Caki2 (cell line): Measurements from ENCODE around the gene TBC1D22A. TPM values are rescaled to one million over a fixed set of nuclear protein-coding genes. Genes with fewer than 3 reads are reported as not detected.

Source experiments
- DNase-seq: peaks from one replicate; pipeline ENCODE4 v3.0.0-alpha.2; 2015; ENCODE audit warnings: low read depth
- in situ Hi-C: cut with HindIII; loops from 2 replicates; pipeline ENCODE4 v1.10.0; 2016; ENCODE audit warnings: low sequenced_read_pairs, low pct_unique_long_range_greater_than_20kb, mixed read lengths
- total RNA-seq: library from RNA; depleted of rRNA; stranded (reverse); fragments of >200 nt; shearing (Covaris generic); gene quantifications from 2 replicates; pipeline ENCODE4 v1.2.3, GENCODE V29; 2014; ENCODE audit warnings: low replicate concordance

Gene TBC1D22A
- total RNA-seq, 1 experiment from 2014 or later = 15.0 TPM

DNA sequence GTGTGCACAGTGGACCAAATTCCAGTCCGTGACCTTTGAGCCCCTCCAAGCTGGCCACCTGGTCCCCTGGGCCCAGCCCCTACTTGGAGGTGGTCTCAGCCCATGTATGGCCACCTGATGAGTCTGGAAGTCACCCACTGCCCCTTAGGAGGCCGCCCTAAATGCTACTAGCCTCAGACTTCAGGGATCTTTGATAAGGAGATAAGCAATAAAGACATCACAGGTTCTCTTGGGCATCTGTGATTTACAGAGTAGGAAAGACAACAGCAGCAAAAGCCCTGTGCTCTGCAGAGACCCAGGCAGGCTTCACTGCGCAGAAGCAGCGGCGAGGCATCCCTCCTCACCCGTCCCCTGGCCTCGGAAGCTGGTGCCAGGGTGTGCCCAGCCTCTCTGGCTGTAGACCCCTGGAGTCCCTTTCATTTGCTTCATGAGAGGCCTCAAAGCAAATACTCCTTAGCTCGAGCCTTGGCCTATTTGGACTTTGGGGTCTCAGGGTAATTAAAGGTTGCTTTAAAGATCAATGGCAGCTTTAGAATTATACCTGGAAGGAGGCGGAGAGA is 360.1 kb downstream of the TBC1D22A start:
- in situ Hi-C loops = no loop called here
- no peak for DNase-seq

DNA sequence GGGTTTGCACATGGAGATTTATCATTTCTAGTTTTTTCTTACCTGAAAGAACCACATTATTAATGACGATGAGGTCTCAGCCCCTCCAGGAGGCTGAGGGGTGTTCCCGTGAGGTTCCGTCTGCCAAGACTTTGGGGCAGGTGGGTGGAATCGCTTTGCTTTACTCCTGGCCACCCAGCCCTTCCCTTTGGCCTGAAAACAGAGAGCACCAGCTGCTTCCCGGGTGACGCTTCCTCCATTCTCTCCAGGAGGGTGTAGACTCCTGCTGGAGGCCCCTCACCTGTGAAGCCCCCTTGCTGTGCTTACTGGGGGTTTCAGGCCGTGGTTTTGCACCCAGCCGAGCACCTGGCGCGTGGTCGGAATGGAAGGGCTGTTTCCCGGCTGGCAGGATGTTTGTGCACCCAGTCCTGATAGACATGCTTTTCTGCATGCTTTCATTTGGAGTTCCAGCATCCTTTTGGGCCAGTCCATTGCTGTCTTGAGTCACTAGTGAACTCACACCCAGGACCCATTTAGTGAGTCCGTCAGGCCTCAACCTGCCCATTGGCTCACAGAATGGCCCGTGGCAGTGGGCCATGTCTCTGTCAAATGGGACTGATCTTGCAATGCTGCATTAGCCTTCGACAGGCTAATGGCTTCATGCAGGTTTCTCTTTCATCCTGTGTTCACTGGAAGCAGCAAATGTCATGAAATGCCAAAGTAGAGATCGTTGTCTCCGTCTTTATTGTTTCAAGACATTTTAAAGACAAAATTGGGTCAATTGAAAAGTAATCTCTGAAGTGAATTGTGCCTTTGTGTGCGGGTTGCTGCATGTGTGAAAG is 360.8 kb downstream of the TBC1D22A start:
- in situ Hi-C loops = no loop called here
- DNase-seq = no peak

DNA sequence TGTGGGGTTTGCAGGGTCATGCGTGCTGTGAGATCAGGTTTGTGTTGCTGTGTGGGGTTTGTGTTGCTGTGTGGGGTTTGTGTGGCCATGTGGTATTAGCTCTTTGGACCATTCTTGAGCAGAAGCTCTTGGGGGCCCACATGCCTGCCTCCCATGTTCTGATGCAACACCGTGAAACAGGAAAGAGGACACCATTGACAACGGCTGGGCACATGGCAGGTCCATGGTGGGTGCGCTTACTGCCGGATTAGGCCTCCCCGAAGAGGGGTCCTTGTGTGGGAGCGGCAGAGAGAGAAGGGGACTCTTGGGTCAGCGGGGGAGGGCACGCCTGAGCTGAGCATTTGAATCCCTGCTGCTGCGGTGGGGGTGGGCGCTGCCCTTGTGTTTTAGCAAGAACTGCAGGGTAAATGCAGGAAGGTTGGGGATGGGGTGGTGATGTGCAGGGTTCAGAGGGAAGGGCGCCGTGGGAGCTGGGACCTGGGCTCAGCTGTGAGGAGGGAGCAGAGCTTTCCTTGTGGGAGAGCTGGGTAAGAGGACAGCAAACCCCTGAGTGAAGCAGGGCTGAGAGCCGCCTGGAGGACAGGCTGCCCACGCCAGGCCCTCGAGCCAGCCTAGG is 361.5 kb downstream of the TBC1D22A start:
- DNase-seq = no peak
- in situ Hi-C loops = no loop called here

DNA sequence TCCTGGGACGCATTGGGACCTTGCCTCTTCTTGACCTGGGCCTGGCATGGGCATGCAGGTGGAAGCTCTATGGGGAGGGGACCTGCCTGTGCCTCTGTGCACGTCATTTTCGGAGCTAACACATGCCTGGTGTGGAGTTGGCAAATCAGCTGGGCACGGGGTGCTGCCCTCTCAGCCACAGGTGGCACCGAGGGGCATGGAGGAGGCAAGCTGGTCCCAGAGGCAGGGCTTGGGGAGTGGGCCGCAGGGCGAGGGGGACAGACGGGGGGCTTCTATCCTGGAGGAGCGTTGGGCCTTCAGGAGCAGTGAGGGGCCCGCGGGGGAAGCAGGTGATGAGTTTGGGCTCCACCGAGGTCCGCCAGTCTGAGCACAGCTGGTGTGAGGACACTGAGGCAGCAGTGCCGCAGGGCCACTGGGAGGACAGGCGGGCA is 362.0 kb downstream of the TBC1D22A start:
- no peak for DNase-seq
- in situ Hi-C loops = no loop called here

DNA sequence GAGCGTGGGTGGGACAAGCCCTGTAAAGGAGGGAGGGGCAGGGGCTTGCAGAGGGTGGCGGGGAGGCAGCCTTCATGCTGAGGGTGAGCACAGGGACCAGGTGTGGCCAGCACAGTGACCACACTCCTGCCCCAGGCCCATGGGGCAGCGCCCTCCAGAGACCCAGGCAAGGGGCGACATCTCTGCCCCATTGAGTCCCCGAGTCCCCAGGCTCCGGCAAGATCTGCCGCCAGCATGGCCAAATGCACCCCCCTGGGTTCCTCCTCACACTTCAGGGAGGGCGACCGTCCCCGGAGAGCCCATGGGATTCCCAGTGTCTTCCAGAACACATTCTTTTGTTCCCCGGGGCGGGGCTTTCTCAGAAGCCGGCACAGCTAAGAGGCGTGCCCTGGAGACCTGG is 362.5 kb downstream of the TBC1D22A start:
- no peak for DNase-seq
- in situ Hi-C loops = no loop called here

DNA sequence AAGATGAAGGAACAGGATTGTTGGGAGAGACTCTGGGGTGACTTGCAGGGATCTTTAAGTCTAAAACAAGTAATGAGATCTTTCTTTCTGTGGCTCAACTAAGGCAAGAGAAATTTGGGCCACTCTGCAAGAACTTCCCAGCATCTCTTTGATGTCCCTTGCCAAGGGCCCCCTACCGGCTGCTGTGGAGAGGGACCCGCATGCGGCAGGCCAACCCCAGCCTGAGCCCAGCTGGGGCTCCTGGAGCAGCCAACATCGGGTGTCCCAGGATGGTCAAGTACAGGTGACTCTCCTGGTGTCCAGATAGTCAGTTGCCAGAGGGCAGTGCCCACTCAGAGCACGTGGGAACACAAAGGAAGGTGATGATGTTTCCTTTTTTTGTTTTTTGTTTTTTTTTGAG is 363.2 kb downstream of the TBC1D22A start:
- in situ Hi-C loops = no loop called here

DNA sequence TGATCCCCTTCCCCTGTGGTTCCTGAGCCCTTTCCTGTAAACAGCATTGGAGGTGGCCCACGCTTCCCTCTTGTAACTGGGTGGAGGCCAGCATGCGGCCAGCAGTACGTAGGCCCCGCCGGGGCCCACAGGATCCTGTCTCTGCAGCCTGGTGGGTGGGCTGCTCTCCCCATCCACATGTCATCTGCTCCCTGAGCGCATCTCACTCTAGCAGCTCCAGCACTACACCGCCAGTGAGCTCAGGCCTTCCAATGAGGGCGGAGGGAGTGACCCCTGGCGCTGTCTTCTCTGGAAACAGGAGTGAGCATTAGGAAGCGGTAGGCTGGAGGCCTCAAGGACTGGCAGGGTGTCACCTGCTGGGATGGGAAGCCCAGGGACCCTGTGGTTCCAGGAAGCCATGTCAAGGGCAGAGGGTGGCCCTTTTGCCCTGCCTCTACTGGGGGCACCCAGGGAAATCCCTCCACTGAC is 363.9 kb downstream of the TBC1D22A start:
- DNase-seq = no peak
- in situ Hi-C loops = no loop called here

More for the DNA sequence above, 363.2 kb downstream of the TBC1D22A start:
- DNase-seq = no peak

DNA sequence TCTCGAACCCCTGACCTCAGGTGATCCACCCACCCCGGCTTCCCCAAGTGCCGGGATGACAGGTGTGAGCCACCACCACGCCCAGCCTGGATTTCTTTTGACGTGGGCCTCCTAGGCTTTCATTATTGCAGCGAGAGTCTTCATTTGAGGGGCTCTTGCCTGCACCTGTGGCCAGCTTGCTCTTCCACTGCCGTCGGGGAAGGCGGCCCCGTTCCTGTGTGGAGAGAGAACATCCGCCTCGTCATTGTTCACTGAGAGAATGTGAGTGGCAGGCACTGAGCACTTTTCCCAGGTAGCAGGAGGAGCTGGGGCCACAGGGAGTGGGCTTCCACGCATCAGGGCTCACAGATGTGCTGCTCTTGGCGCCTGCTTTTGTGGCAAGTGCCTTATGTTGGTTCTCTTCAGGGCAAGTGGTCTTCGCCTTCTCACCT is 365.0 kb downstream of the TBC1D22A start:
- in situ Hi-C loops = no loop called here
- no peak for DNase-seq

DNA sequence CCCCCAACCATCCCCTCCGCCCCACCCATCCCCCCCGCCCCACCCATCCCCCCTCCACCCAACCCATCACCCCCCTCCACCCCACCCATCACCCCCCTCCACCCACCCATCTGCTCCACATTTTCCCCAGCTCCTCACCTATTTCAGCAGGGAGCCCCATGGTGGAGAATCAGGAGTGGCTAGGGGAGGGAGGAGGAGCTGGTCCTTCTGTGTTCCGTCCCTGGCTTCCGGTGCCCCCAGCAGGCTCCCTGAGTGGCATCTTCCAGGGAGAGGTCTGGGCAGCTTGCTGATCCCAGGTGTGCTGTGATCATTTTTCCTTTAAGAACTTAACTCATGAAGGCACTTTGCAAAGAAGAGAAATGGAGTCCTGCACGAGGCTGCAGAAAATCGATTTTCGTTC is 365.8 kb downstream of the TBC1D22A start:
- DNase-seq = no peak
- in situ Hi-C loops = no loop called here

DNA sequence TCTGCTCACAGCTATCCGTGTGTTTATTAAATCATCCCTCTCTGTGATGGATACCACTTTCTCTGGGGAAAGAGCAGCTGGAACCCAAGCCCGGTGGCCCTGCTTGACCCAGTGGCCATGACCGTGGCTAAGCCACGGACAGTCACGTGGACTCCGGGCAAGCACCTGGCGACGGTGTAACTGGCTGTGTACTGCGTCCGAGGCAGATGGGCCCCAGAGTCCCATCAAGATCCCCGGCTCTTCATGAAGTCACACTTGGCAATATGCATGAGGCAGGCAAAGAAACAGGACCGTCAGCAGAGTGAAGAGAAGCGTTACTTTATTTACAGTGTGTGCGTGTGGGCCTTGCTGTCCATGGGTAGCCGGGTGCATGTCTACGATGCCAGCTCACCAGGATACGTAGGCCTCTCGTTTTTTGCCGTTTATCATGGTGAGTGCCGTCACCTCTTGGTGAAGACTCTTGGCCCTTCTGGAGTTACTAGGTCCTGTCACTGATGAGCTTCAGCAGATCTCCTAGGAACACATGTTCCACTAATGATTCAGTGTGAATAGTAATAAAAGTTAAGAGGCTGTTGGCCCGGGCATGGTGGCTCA is 366.3 kb downstream of the TBC1D22A start:
- in situ Hi-C loops = no loop called here

DNA sequence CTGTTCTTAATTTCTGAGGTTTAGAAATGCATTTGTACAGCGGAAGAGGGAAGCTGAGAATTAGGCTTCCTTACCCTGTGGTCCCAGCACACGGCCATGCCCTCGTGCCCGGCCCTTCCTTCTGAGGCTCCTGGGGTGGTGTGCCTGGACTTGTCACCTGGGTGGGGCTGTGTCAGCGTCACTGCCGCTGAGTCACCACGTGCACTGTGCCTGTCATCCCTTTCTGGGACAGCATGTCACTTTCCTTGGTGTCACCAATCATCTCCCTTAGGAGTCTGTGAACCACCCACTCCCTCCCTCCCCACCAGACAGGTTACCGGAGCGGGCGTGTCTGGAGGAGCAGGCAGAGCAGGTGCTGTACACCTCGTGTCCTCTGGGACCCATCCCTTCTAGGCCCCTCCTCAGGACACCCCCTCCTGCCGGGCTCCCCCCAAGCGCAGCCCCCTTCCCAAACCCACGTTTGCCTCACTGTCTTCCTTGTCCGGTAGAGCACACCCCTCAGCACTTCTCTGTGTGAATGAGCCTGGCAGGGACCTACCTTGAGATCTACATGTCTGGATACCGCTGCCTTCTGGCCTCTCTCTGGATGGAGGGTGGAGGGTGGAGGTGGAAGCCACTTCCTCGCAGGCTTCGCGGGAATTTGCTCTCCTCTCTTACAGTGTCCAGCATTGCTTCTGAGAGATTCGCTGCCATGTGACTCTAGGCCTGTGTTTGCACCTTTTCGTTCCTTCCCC is 367.6 kb downstream of the TBC1D22A start:
- DNase-seq = peak; percentile 84
- in situ Hi-C loops = no loop called here

More for the DNA sequence above, 366.3 kb downstream of the TBC1D22A start:
- no peak for DNase-seq

DNA sequence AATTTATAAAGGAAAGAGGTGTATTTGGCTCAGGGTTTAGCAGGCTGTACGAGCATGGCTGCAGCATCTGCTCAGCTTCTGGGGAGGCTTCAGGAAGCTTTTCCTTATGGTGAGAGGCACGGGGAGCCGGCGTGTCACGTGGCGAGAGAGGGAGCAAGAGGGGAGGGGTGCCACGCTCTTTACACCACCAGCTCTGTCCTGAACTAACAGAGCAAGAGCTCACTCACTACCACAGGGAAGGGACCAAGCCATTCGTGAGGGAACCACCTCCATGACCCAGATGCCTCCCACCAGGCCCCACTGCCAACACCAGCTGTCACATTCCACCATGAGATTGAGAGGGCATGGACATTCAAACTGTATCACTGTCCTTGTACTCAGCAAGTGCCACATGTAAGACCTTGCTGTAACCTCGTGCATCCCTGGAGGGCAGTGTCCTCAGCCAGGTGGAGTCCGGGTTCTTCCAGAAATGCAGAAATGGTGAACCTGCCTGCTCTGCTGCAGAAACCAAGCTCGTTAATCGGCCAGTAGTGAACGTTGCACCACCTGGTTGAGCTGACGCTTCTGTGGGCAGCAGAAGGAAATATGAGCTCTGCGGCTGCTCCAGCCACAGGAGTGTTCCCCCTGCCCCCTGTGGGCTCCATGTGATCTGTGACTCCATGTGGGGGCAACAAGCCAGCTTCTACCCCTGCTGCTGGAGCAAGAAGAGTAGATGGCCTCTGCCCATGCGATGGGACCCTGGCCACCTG is 368.6 kb downstream of the TBC1D22A start:
- no peak for DNase-seq
- in situ Hi-C loops = no loop called here

DNA sequence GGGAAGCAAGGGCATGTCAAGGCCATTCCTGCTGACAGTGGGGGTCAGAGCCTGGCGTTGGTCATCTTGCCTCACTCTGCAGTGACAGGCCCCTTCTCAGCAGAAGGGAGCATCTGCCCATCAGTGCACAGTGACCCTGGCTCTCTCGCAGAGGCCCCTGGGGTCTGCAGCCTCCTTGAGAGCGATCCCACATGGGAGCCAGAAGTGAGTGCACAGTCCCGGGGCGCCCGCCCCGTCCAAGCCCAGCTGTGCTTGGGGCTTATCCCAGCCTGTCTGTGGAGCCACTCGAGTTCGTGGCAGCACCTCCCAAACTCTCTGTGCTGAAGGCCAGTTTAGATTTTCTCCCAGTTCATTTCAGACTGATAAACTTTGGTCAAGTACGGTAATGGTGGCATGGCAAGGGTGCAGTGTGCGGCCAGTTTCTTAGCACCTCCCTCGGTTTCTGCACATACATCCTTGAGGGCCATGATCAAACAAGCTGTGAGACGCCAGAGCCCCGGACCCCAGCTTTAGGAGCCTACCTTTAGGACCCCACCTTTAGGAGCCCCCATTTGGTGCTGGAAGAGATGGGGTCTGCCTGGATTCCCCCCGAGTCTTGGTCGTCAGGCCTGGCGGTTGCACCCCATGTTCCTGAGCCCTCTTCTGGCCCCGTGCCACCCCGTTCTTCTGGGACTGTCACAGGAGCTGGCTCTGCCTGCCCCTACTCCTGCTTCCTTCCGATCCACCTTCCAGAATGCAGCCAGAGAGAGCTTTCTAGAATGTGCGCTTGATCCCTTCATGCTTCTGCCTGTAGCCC is 369.4 kb downstream of the TBC1D22A start:
- in situ Hi-C loops = no loop called here
- DNase-seq = no peak

DNA sequence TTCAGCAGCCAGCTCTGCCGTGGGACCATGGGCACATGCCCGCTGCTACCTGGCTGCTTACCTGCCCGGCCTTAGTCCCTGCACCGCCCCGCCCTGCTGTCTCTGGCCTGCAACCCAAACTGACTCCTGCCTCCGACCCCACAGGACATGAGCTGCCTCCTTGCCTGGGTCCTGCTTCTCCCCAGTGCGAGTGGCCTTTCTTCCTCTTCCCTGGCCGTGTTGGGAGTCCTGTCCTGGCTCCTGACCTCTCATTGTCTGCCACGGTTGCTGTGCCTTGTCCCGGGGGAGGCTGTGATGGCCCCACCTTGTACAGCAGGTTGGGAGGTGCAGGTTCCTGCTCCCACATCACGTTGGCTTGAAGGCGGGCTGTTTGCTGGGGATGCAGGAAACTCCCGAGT is 370.0 kb downstream of the TBC1D22A start:
- in situ Hi-C loops = no loop called here
- no peak for DNase-seq

DNA sequence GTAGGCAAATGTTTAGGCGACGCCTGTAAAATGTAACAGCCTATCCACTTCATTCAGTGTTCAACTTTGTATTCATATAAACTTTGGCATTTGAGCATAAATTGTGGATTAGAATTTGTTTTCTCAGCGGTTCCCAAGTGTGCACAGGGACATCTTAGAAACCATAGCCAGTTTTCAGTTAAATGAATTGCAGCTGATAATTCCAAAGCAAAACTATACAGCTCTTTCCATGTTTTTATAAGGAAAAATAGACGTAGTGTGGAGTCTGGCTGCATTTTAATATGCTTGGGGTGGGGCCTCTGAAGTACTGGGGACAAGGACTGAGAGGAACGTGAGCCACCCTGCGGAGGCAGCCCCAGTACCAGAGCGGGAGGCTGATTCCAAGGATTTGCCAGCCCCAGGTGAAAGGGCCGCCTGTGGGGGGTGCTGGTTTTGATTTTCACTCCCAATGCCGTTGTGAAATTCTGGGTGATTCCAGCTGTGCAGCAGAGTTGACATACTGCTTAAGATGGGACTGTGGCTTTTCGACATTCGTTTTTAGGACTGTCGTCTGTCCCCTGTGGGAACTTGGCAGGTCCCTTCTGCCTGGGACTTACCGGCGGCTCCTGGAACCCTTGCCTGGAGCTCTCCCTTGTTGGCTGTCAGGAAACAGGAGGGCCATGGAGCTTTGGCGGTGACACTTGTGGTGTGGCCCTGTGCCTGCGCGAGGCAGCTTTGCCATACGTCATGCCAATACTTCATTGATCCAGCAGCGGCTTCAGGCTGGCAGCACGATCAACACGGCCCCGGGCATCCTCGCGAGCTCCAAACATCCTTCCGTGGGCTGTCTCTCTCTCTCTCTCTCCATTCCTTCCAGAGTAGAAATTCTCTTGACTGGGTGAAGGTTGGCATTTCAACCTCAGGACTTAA is 370.9 kb downstream of the TBC1D22A start:
- in situ Hi-C loops = no loop called here
- DNase-seq = no peak

DNA sequence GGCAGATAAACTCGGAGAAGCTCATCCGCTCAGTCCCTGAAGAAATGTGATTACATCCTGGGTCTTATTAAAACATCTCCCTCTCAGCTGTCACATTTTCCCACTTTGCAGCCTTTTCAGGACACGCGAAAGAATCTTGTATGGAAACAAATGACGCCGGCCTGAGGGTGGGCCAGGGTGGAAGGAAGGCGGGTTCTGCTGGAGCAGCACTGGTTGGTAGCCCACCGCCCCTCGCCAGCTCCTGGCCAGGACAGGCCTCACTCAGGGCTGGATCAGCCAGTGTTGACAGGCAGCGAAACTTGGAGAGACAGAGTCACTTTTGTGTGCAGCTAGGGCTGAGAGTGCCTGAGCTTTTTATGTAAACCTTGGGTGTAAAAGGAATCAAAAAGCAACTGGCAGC is 371.8 kb downstream of the TBC1D22A start:
- no peak for DNase-seq
- in situ Hi-C loops = no loop called here
